ENCODE measurements around the gene LIPN.

The LIPN gene

GRCh38 chr10:88820748-88821401 is 61.1 kb downstream of the LIPN start:
- in situ Hi-C loops (cut with MboI; ENCODE audit: low sequenced_read_pairs) = loop anchor here (25.0 kb wide), 1 partner anchor 134 kb away; no protein-coding TSS in a partner anchor
- Histone ChIP-seq H3K4me3 (no peak overlapping the region), H3K27me3 (ENCODE audit: low read depth) (no peaks in the 10 kb centered on the region), H3K9me3 (no peaks in the 10 kb centered on the region), H3K4me1 (peaks cover 3% of the 10 kb centered on the region; the same call in 1 of the 2 replicates), H3K36me3 (replicated peaks) (no peaks in the 10 kb centered on the region)
- DNase-seq (ENCODE audit: low spot score in 2 of 2) = no peak

GRCh38 chr10:88826388-88826787 is 66.6 kb downstream of the LIPN start:
- Histone ChIP-seq H3K36me3 (replicated peaks) (no peaks in the 10 kb centered on the region), H3K4me3 (no peak overlapping the region), H3K9me3 (no peaks in the 10 kb centered on the region), H3K27me3 (ENCODE audit: low read depth) (peaks cover 3% of the 10 kb centered on the region; the same call in 1 of the 2 replicates), H3K4me1 (no peaks in the 10 kb centered on the region)
- in situ Hi-C loops (cut with MboI; ENCODE audit: low sequenced_read_pairs) = no loop called here
- DNase-seq (ENCODE audit: low spot score in 2 of 2) = no peak

GRCh38 chr10:88827671-88828070 is 67.9 kb downstream of the LIPN start:
- Histone ChIP-seq H3K27me3 (ENCODE audit: low read depth) (peaks cover 6% of the 10 kb centered on the region; the same call in 1 of the 2 replicates), H3K9me3 (no peaks in the 10 kb centered on the region), H3K4me1 (no peaks in the 10 kb centered on the region), H3K4me3 (no peak overlapping the region), H3K36me3 (replicated peaks) (no peaks in the 10 kb centered on the region)
- in situ Hi-C loops (cut with MboI; ENCODE audit: low sequenced_read_pairs) = no loop called here
- no peak for DNase-seq (ENCODE audit: low spot score in 2 of 2)

- in situ Hi-C loops (cut with MboI; ENCODE audit: low sequenced_read_pairs) = no loop called here
- H3K4me3 ChIP-seq = no peak overlapping the region
- DNase-seq (ENCODE audit: low spot score in 2 of 2) = no peak
Measured at GRCh38 chr10:88828310-88828709, 68.5 kb downstream of the LIPN start.

More at GRCh38 chr10:88828310-88828709, 68.5 kb downstream of the LIPN start:
- Histone ChIP-seq H3K36me3 (replicated peaks) (no peaks in the 10 kb centered on the region), H3K9me3 (no peaks in the 10 kb centered on the region), H3K4me1 (no peaks in the 10 kb centered on the region), H3K27me3 (ENCODE audit: low read depth) (peaks cover 7% of the 10 kb centered on the region; the same call in 1 of the 2 replicates)
